B cell (primary cell): Measurements from ENCODE around the gene CDK2. TPM values are rescaled to one million over a fixed set of nuclear protein-coding genes. Genes with fewer than 3 reads are reported as not detected.

ENCODE experiments used
- ATAC-seq: fragments of 200-7000 bp; cut with Tn5 transposase; one replicate; pipeline ENCODE4 v1.10.0; 2021; ENCODE audit warnings: low read depth, mild to moderate bottlenecking, moderate number of reproducible peaks, moderate library complexity
- CTCF ChIA-PET: fragments of 350-600 bp; sonication (Branson Sonifier 250); formaldehyde crosslinking; loops from one replicate; lab custom pipeline; 2021; ENCODE audit warnings: antibody characterized with exemption, inconsistent platforms; lab: Charles Lee
- POLR2A ChIA-PET: fragments of 350-600 bp; sonication (Branson Sonifier 250); formaldehyde crosslinking; loops from one replicate; lab custom pipeline; 2021; ENCODE audit warnings: antibody characterized with exemption; lab: Charles Lee
- DNase-seq: peaks from one replicate; pipeline ENCODE4 v3.0.0; 2013
- H2AFZ ChIP-seq: 2 replicates; pipeline ENCODE4 v1.6.1; 2012; ENCODE audit warnings: mild to moderate bottlenecking, low read depth, low read length; ENCODE audit not compliant: insufficient read depth, poor library complexity, severe bottlenecking
- H3K27ac ChIP-seq, 2 donors: 1 replicate in 1 of 2; 2 replicates in 1 of 2; pipeline ENCODE4 v1.5.1; 2012 to 2013; ENCODE audit warnings: low read length in 2 of 2, mild to moderate bottlenecking in 2 of 2, moderate library complexity in 1 of 2
- H3K27me3 ChIP-seq, 4 experiments: fragments of 200-600 bp in 1 of 4; sonication (generic) in 1 of 4; replicated peaks in 1 of 4; 1 replicate in 2 of 4; 2 replicates in 2 of 4; pipeline versions ENCODE4 v1.6.1 to v1.7.0; 2013 to 2016; ENCODE audit warnings: low read length in 3 of 4, mild to moderate bottlenecking in 2 of 4, mixed read lengths in 1 of 4, moderate library complexity in 1 of 4; ENCODE audit not compliant: insufficient read depth in 4 of 4, control insufficient read depth in 3 of 4; ENCODE audit errors: control extremely low read depth in 1 of 4
- H3K36me3 ChIP-seq, 2 experiments: replicated peaks in 1 of 2; 1 replicate in 1 of 2; 2 replicates in 1 of 2; pipeline versions ENCODE4 v1.6.1 to v1.7.1; 2013; ENCODE audit warnings: low read length in 1 of 2; ENCODE audit not compliant: insufficient read depth in 2 of 2, control insufficient read depth in 1 of 2; ENCODE audit errors: control extremely low read depth in 1 of 2, extremely low read depth in 1 of 2
- H3K4me1 ChIP-seq, 2 donors: fragments of 200-600 bp in 1 of 2; sonication (generic) in 1 of 2; 1 replicate in 1 of 2; 2 replicates in 1 of 2; pipeline versions ENCODE4 v1.5.1 to v1.6.1; 2013 to 2017; ENCODE audit warnings: low read length in 2 of 2; ENCODE audit not compliant: control insufficient read depth in 2 of 2, insufficient read depth in 2 of 2
- H3K4me2 ChIP-seq: replicated peaks from 2 replicates; pipeline ENCODE3; 2012; ENCODE audit warnings: mild to moderate bottlenecking, low read depth, low read length; ENCODE audit not compliant: poor library complexity, severe bottlenecking
- H3K4me3 ChIP-seq, 5 experiments: fragments of 200-600 bp in 1 of 5; sonication (generic) in 1 of 5; 1 replicate in 3 of 5; 2 replicates in 2 of 5; pipeline versions ENCODE4 v1.5.1 to v1.7.0; 2011 to 2016; ENCODE audit warnings: low read length in 4 of 5, mild to moderate bottlenecking in 4 of 5, low read depth in 2 of 5, control low read depth in 1 of 5, moderate library complexity in 1 of 5; ENCODE audit not compliant: insufficient read depth in 1 of 5; ENCODE audit errors: control extremely low read depth in 1 of 5, extremely low read depth in 1 of 5
- H3K79me2 ChIP-seq: fragments of 200-600 bp; sonication (generic); one replicate; pipeline ENCODE4 v1.6.0; 2016; ENCODE audit warnings: low read length; ENCODE audit not compliant: control insufficient read depth, insufficient read depth
- H3K9ac ChIP-seq: fragments of 200-600 bp; sonication (generic); 2 replicates; pipeline ENCODE4 v1.6.1; 2017; ENCODE audit warnings: mild to moderate bottlenecking, low read length, moderate library complexity
- H3K9me3 ChIP-seq, 3 donors: one replicate each; pipeline versions ENCODE4 v1.6.1 to v1.7.1; 2013; ENCODE audit warnings: low read length in 2 of 3; ENCODE audit not compliant: control insufficient read depth in 2 of 3, insufficient read depth in 1 of 3; ENCODE audit errors: control extremely low read depth in 1 of 3
- H4K20me1 ChIP-seq: 2 replicates; pipeline ENCODE4 v1.6.0; 2012; ENCODE audit warnings: mild to moderate bottlenecking, low read length; ENCODE audit not compliant: insufficient read depth, control insufficient read depth, poor library complexity, severe bottlenecking
- H3K27ac Mint-ChIP-seq: one replicate; pipeline ENCODE4 v1.8.0; 2021; ENCODE audit warnings: mixed read lengths
- H3K27me3 Mint-ChIP-seq: one replicate; pipeline ENCODE4 v1.8.0; 2021; ENCODE audit warnings: mixed read lengths
- H3K4me1 Mint-ChIP-seq: one replicate; pipeline ENCODE4 v1.8.0; 2021; ENCODE audit warnings: mixed read lengths
- H3K4me3 Mint-ChIP-seq: one replicate; pipeline ENCODE4 v1.8.0; 2021; ENCODE audit warnings: mixed read lengths
- H3K9me3 Mint-ChIP-seq: one replicate; pipeline ENCODE4 v1.8.0; 2022; ENCODE audit warnings: mixed read lengths; ENCODE audit not compliant: insufficient read depth
- EZH2 ChIP-seq: IDR thresholded peaks from 2 replicates; pipeline ENCODE4 v1.6.1; 2012; ENCODE audit warnings: borderline replicate concordance, low read depth, mild to moderate bottlenecking, moderate library complexity, low read length; ENCODE audit not compliant: insufficient read depth, poor library complexity, severe bottlenecking
- WGBS: methylation state at CpG from one replicate; pipeline ENCODE4 v1.1.5; 2013; ENCODE audit warnings: missing lambda C conversion rate; ENCODE audit not compliant: insufficient coverage; 5-methylcytosine and 5-hydroxymethylcytosine counted together
- intact Hi-C: fragments of 100-400 bp; cut with micrococcal nuclease; formaldehyde crosslinking; loops from one replicate; pipeline ENCODE4 v1.10.0; 2022
- polyA plus RNA-seq: library from polyadenylated mRNA; depleted of rRNA; stranded (reverse); fragments of >200 nt; gene quantifications from 2 replicates; pipeline ENCODE4 v1.2.3, GENCODE V29; 2012
- total RNA-seq, 2 donors: library from RNA; stranded (reverse); fragments of 120-200 nt in 1 of 2; gene quantifications; 1 replicate in 1 of 2; 2 replicates in 1 of 2; pipeline versions ENCODE4 v1.2.3 to v1.2.4, GENCODE V29; 2013 to 2022
- TF ChIP-seq, protein P1 (sequence below): fragments of 200-600 bp; IDR thresholded peaks from one replicate; pipeline ENCODE4 v1.8.0; 2022; ENCODE audit warnings: antibody characterized with exemption, mild to moderate bottlenecking

Gene CDK2
- total and polyA plus RNA-seq, 2 donors (not counting 1 experiment from before 2014, with no cell fraction given) = 10.8 to 32.8 TPM

DNA sequence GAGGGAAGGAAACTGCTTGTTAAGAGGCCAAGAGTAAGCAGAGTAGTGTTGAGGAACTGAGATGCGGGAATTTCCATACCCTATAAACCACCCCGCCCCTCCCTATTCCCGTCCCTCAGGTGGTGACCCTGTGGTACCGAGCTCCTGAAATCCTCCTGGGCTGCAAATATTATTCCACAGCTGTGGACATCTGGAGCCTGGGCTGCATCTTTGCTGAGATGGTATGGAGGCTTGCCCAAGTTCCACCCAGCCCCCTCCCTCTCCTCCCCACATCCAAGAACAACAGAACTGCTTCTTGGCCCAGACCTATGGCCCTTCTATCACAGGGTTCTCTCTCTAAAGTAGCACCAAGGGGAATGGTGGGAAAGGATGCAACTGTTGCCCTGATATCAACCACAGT lies 2.7 kb downstream of the CDK2 start:
- no peak for TF ChIP-seq EZH2
- TF ChIP-seq, protein P1, sequence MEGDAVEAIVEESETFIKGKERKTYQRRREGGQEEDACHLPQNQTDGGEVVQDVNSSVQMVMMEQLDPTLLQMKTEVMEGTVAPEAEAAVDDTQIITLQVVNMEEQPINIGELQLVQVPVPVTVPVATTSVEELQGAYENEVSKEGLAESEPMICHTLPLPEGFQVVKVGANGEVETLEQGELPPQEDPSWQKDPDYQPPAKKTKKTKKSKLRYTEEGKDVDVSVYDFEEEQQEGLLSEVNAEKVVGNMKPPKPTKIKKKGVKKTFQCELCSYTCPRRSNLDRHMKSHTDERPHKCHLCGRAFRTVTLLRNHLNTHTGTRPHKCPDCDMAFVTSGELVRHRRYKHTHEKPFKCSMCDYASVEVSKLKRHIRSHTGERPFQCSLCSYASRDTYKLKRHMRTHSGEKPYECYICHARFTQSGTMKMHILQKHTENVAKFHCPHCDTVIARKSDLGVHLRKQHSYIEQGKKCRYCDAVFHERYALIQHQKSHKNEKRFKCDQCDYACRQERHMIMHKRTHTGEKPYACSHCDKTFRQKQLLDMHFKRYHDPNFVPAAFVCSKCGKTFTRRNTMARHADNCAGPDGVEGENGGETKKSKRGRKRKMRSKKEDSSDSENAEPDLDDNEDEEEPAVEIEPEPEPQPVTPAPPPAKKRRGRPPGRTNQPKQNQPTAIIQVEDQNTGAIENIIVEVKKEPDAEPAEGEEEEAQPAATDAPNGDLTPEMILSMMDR = no peak
- Histone ChIP-seq H3K4me1 (peaks cover 23 to 26% of the 10 kb centered on the region in 2 donors), H3K4me3 (no peak overlapping the region), H3K36me3 (no peaks in the 10 kb centered on the region), H4K20me1 (no peaks in the 10 kb centered on the region), H2AFZ (no peak overlapping the region), H3K79me2 (peaks cover 26% of the 10 kb centered on the region), H3K27ac (no peak overlapping the region), H3K27me3 (no peaks in the 10 kb centered on the region), H3K4me2 (no peak overlapping the region), H3K9me3 (no peaks in the 10 kb centered on the region), H3K9ac (no peak overlapping the region)
- DNase-seq (no peak), ATAC-seq (no peak)
- peaks cover 34% of the 10 kb centered on the region for H3K4me1 Mint-ChIP-seq
- intact Hi-C loops = no loop called here
- ChIA-PET CTCF (interaction anchor here (1.1 kb wide), 1 partner anchor 27 kb away, joined by 3 read pairs; no protein-coding TSS in a partner anchor), POLR2A (no interaction called here)
- H3K9me3 Mint-ChIP-seq = no peaks in the 10 kb centered on the region
- no peak overlapping the region for H3K4me3 Mint-ChIP-seq
- H3K27me3 Mint-ChIP-seq = no peaks in the 10 kb centered on the region
- peak overlapping the region; percentile 21 for H3K27ac Mint-ChIP-seq
- no CpG with 5 or more reads among the region's 4 CpGs for WGBS

DNA sequence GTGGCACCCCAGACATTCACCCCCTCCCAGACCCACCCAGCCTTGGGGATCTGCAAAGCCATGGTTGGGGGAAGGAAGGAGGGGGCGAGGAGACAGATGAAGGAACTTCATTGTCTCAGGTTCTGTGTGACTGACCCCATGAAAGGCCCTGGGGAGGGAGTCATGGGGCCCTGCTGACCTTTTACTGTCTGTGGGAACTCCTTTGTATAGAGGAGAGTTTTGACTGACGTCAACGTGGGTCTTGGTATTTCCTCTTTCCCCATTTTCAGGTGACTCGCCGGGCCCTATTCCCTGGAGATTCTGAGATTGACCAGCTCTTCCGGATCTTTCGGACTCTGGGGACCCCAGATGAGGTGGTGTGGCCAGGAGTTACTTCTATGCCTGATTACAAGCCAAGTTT lies 4.1 kb downstream of the CDK2 start:
- POLR2A ChIA-PET = no interaction called here
- H3K4me3 Mint-ChIP-seq = no peak overlapping the region

More for the DNA sequence above, 4.1 kb downstream of the CDK2 start:
- Histone ChIP-seq H3K4me2 (no peak overlapping the region), H3K36me3 (no peaks in the 10 kb centered on the region), H4K20me1 (peaks cover 7% of the 10 kb centered on the region), H3K9me3 (no peaks in the 10 kb centered on the region), H2AFZ (no peak overlapping the region), H3K27ac (no peak overlapping the region), H3K79me2 (peaks cover 40% of the 10 kb centered on the region), H3K9ac (no peak overlapping the region), H3K27me3 (no peaks in the 10 kb centered on the region), H3K4me3 (no peak overlapping the region), H3K4me1 (peaks cover 32 to 35% of the 10 kb centered on the region in 2 donors)
- Mint-ChIP-seq H3K9me3 (no peaks in the 10 kb centered on the region), H3K27me3 (no peaks in the 10 kb centered on the region), H3K27ac (no peak overlapping the region), H3K4me1 (peaks cover 30% of the 10 kb centered on the region)
- WGBS = 87% methylated on average over 4 of the region's 7 CpGs
- no peak for ATAC-seq
- CTCF ChIA-PET = interaction anchor here (0.5 to 1.2 kb wide), 3 partner anchors 25 to 163 kb away, joined by 3 to 4 read pairs (median 3); no protein-coding TSS in a partner anchor
- no peak for DNase-seq
- no peak for TF ChIP-seq EZH2
- TF ChIP-seq, protein P1 = no peak
- intact Hi-C loops = loop anchor here (5.0 kb wide), 2 partner anchors 132 to 667 kb away; partner anchors contain the start of gene PA2G4
